SK-N-SH treated with all-trans-retinoic acid at 6 μM for 48 hours (cell line): Measurements from ENCODE around the gene EHD2.

Experiments used
- ATAC-seq: fragments of 200-7000 bp; cut with Tn5 transposase; 3 replicates; pipeline ENCODE4 v1.9.1; 2020; ENCODE audit warnings: mild to moderate bottlenecking, moderate library complexity
- ARNTL ChIP-seq: fragments of 450-650 bp; formaldehyde crosslinking; IDR thresholded peaks from 2 replicates; pipeline ENCODE4 v1.5.0; 2020; ENCODE audit warnings: low read depth, mild to moderate bottlenecking, moderate library complexity, borderline replicate concordance
- BACH2 ChIP-seq: fragments of 250-450 bp; sonication (Bioruptor Pico); IDR thresholded peaks from 2 replicates; pipeline ENCODE4 v1.9.0; 2021; ENCODE audit warnings: mild to moderate bottlenecking, borderline replicate concordance
- ESRRG ChIP-seq: fragments of 250-450 bp; sonication (Bioruptor Pico); IDR thresholded peaks from 2 replicates; pipeline ENCODE4 v1.6.1; 2021; ENCODE audit warnings: mild to moderate bottlenecking
- ISL1 ChIP-seq: fragments of 250-450 bp; sonication (Bioruptor Pico); IDR thresholded peaks from 2 replicates; pipeline ENCODE4 v2.1.2; 2022; ENCODE audit warnings: mild to moderate bottlenecking, moderate library complexity
- OSR1 ChIP-seq: fragments of 250-450 bp; sonication (Bioruptor Pico); IDR thresholded peaks from 2 replicates; pipeline ENCODE4 v1.8.0; 2022; ENCODE audit warnings: moderate library complexity, mild to moderate bottlenecking, inconsistent platforms
- PPARA ChIP-seq: fragments of 250-450 bp; sonication (Bioruptor Pico); IDR thresholded peaks from 2 replicates; pipeline ENCODE4 v1.5.0; 2020; ENCODE audit warnings: mild to moderate bottlenecking, borderline replicate concordance
- SNAI2 ChIP-seq: fragments of 250-450 bp; sonication (Bioruptor Pico); IDR thresholded peaks from 2 replicates; pipeline ENCODE4 v1.5.0; 2020; ENCODE audit warnings: mild to moderate bottlenecking, moderate library complexity
- TCF4 ChIP-seq: fragments of 250-450 bp; sonication (Bioruptor Pico); IDR thresholded peaks from 2 replicates; pipeline ENCODE4 v1.8.0; 2021; ENCODE audit warnings: mild to moderate bottlenecking, moderate library complexity, borderline replicate concordance
- TOX ChIP-seq: fragments of 250-450 bp; sonication (Bioruptor Pico); IDR thresholded peaks from 2 replicates; pipeline ENCODE4 v1.8.0; 2021; ENCODE audit warnings: mild to moderate bottlenecking, moderate library complexity, borderline replicate concordance
- ZC3H10 ChIP-seq: fragments of 250-450 bp; sonication (Bioruptor Pico); IDR thresholded peaks from 2 replicates; pipeline ENCODE4 v1.5.1; 2021; ENCODE audit warnings: mild to moderate bottlenecking, moderate library complexity
- ZFP3 ChIP-seq: fragments of 250-450 bp; sonication (Bioruptor Pico); IDR thresholded peaks from 2 replicates; pipeline ENCODE4 v1.5.0; 2020; ENCODE audit warnings: mild to moderate bottlenecking, moderate library complexity
- ZFP30 ChIP-seq: fragments of 450-650 bp; formaldehyde crosslinking; IDR thresholded peaks from 2 replicates; pipeline ENCODE4 v1.5.0; 2022; ENCODE audit warnings: mild to moderate bottlenecking, moderate library complexity
- ZNF565 ChIP-seq: fragments of 450-650 bp; formaldehyde crosslinking; conservative IDR thresholded peaks from 2 replicates; pipeline ENCODE4 v1.5.0; 2020; ENCODE audit warnings: low read depth, mild to moderate bottlenecking, moderate library complexity
- ZNF70 ChIP-seq: fragments of 450-650 bp; formaldehyde crosslinking; IDR thresholded peaks from 2 replicates; pipeline ENCODE4 v1.5.0; 2020; ENCODE audit warnings: mild to moderate bottlenecking, moderate library complexity
- ZNF8 ChIP-seq: fragments of 450-650 bp; formaldehyde crosslinking; IDR thresholded peaks from 2 replicates; pipeline ENCODE4 v1.5.0; 2020; ENCODE audit warnings: mild to moderate bottlenecking, moderate library complexity
- TF ChIP-seq, protein P1 (sequence below): fragments of 250-450 bp; sonication (Bioruptor Pico); IDR thresholded peaks from 2 replicates; pipeline ENCODE4 v1.5.1; 2020; ENCODE audit warnings: low read depth, mild to moderate bottlenecking, moderate library complexity
- TF ChIP-seq, protein P2 (sequence below): fragments of 250-450 bp; sonication (Bioruptor Pico); IDR thresholded peaks from 2 replicates; pipeline ENCODE4 v1.8.0; 2021; ENCODE audit warnings: low read depth, mild to moderate bottlenecking, moderate library complexity, borderline replicate concordance
- TF ChIP-seq, protein P3 (sequence below): fragments of 250-450 bp; sonication (Bioruptor Pico); IDR thresholded peaks from 2 replicates; pipeline ENCODE4 v1.8.0; 2020; ENCODE audit warnings: mild to moderate bottlenecking, moderate library complexity, borderline replicate concordance
- TF ChIP-seq, protein P4 (sequence below): fragments of 250-450 bp; sonication (Bioruptor Pico); IDR thresholded peaks from 2 replicates; pipeline ENCODE4 v1.5.1; 2021; ENCODE audit warnings: mild to moderate bottlenecking, moderate library complexity
- TF ChIP-seq, protein P5 (sequence below): fragments of 250-450 bp; sonication (Bioruptor Pico); IDR thresholded peaks from 2 replicates; pipeline ENCODE4 v1.5.0; 2020; ENCODE audit warnings: mild to moderate bottlenecking, moderate library complexity

EHD2 gene

DNA sequence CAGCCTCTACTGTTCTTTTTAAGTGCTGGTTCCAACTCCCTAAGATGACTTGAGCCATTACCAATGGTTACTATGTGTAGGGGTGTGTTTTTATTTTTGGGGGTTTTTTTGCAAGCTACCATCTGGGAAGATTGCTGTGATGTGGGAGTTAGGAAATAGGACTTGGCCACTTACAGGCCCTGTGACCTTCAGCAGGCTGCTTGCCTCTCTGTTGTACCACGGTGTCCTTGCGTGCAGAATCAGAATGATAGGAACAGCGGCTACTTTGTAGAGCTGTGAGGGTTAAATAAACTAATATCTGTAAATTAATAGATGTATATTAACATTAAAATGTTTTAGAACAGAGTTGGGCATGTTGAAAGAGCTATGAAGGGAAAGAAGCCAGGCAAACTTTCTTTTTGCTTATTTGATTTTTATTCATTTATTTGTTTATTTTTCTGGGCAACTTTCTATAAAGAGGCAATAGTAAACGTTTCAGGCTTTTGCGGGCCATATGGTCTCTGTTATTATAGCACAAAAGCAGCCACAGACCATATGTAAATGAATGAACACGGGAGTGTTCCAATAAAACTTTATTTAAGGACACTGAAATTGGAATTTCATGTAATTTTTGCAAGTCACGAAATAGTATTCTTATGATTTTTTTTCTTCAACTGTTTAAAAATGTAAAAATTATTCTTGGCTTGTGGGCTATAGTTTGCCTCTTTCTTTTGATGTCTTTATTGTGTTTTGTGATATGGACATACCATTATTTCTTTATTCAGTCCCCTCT, 26.4 kb upstream of the EHD2 start:
- no peak for ATAC-seq
- TF ChIP-seq ARNTL (CRISPR knock-in tag), result no peak
- no peak for TF ChIP-seq ZNF8 (CRISPR knock-in tag)
- no peak for TF ChIP-seq ESRRG (CRISPR knock-in tag)
- TF ChIP-seq ZFP3 (CRISPR knock-in tag), result no peak
- TF ChIP-seq, protein P1, sequence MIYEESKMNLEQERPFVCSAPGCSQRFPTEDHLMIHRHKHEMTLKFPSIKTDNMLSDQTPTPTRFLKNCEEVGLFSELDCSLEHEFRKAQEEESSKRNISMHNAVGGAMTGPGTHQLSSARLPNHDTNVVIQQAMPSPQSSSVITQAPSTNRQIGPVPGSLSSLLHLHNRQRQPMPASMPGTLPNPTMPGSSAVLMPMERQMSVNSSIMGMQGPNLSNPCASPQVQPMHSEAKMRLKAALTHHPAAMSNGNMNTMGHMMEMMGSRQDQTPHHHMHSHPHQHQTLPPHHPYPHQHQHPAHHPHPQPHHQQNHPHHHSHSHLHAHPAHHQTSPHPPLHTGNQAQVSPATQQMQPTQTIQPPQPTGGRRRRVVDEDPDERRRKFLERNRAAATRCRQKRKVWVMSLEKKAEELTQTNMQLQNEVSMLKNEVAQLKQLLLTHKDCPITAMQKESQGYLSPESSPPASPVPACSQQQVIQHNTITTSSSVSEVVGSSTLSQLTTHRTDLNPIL (CRISPR knock-in tag), result no peak

DNA sequence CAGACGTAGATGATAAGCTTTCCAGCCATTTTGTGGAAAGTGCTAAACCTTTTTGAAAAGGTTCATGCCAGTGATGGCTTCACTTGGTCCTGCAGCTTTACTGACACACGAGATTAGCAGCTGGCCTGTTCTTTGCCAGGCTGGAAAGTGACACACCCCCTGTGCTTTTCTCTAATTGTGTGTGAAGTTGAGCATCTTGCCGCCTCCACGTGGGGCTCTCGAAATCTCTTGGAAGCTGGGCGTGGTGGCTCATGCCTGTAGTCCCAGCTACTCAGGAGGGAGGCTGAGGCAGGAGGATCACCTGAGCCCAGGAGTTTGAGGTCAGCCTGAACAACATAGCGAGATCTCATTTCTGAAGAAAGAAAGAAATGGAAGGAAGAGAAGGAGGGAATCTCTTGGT, 25.3 kb upstream of the EHD2 start:
- TF ChIP-seq, protein P1 (CRISPR knock-in tag), result no peak
- TF ChIP-seq PPARA (CRISPR knock-in tag) (no peak), TOX (CRISPR knock-in tag) (no peak), ZC3H10 (CRISPR knock-in tag) (no peak), ESRRG (CRISPR knock-in tag) (no peak), ZFP3 (CRISPR knock-in tag) (no peak), ISL1 (CRISPR knock-in tag) (no peak), ZNF8 (CRISPR knock-in tag) (no peak), ZFP30 (no peak), ARNTL (CRISPR knock-in tag) (no peak), BACH2 (no peak), ZNF565 (CRISPR knock-in tag) (no peak), TCF4 (CRISPR knock-in tag) (no peak), SNAI2 (no peak)
- TF ChIP-seq, protein P2, sequence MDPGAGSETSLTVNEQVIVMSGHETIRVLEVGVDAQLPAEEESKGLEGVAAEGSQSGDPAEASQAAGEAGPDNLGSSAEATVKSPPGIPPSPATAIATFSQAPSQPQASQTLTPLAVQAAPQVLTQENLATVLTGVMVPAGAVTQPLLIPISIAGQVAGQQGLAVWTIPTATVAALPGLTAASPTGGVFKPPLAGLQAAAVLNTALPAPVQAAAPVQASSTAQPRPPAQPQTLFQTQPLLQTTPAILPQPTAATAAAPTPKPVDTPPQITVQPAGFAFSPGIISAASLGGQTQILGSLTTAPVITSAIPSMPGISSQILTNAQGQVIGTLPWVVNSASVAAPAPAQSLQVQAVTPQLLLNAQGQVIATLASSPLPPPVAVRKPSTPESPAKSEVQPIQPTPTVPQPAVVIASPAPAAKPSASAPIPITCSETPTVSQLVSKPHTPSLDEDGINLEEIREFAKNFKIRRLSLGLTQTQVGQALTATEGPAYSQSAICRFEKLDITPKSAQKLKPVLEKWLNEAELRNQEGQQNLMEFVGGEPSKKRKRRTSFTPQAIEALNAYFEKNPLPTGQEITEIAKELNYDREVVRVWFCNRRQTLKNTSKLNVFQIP (CRISPR knock-in tag), result no peak
- TF ChIP-seq, protein P3, sequence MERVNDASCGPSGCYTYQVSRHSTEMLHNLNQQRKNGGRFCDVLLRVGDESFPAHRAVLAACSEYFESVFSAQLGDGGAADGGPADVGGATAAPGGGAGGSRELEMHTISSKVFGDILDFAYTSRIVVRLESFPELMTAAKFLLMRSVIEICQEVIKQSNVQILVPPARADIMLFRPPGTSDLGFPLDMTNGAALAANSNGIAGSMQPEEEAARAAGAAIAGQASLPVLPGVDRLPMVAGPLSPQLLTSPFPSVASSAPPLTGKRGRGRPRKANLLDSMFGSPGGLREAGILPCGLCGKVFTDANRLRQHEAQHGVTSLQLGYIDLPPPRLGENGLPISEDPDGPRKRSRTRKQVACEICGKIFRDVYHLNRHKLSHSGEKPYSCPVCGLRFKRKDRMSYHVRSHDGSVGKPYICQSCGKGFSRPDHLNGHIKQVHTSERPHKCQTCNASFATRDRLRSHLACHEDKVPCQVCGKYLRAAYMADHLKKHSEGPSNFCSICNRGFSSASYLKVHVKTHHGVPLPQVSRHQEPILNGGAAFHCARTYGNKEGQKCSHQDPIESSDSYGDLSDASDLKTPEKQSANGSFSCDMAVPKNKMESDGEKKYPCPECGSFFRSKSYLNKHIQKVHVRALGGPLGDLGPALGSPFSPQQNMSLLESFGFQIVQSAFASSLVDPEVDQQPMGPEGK (CRISPR knock-in tag), result no peak
- ATAC-seq, result no peak

DNA sequence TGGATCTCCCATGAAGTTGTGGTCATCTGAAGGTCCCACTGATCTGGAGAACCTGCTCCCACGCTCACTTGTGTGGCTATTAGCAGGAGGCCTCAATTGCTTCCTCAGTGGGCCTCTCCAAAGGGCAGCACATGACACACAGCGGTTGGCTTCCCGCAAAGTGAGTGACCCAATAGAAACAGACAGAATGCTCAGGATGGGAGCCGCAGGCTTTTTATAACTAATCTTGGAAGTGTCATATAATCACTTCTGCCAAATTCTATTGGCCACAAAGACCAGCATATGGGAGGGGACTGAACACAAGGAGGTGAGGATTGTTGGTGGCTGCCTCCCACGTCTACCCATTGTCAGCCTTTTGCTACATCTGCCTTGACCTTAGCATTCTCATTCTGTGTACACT, 22.1 kb upstream of the EHD2 start:
- TF ChIP-seq ZNF70 (CRISPR knock-in tag) (no peak), OSR1 (CRISPR knock-in tag) (no peak), ARNTL (CRISPR knock-in tag) (no peak)
- TF ChIP-seq, protein P2 (CRISPR knock-in tag), result no peak
- TF ChIP-seq, protein P4, sequence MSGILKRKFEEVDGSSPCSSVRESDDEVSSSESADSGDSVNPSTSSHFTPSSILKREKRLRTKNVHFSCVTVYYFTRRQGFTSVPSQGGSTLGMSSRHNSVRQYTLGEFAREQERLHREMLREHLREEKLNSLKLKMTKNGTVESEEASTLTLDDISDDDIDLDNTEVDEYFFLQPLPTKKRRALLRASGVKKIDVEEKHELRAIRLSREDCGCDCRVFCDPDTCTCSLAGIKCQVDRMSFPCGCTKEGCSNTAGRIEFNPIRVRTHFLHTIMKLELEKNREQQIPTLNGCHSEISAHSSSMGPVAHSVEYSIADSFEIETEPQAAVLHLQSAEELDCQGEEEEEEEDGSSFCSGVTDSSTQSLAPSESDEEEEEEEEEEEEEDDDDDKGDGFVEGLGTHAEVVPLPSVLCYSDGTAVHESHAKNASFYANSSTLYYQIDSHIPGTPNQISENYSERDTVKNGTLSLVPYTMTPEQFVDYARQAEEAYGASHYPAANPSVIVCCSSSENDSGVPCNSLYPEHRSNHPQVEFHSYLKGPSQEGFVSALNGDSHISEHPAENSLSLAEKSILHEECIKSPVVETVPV (CRISPR knock-in tag), result no peak
- TF ChIP-seq, protein P3 (CRISPR knock-in tag), result no peak
- TF ChIP-seq, protein P5, sequence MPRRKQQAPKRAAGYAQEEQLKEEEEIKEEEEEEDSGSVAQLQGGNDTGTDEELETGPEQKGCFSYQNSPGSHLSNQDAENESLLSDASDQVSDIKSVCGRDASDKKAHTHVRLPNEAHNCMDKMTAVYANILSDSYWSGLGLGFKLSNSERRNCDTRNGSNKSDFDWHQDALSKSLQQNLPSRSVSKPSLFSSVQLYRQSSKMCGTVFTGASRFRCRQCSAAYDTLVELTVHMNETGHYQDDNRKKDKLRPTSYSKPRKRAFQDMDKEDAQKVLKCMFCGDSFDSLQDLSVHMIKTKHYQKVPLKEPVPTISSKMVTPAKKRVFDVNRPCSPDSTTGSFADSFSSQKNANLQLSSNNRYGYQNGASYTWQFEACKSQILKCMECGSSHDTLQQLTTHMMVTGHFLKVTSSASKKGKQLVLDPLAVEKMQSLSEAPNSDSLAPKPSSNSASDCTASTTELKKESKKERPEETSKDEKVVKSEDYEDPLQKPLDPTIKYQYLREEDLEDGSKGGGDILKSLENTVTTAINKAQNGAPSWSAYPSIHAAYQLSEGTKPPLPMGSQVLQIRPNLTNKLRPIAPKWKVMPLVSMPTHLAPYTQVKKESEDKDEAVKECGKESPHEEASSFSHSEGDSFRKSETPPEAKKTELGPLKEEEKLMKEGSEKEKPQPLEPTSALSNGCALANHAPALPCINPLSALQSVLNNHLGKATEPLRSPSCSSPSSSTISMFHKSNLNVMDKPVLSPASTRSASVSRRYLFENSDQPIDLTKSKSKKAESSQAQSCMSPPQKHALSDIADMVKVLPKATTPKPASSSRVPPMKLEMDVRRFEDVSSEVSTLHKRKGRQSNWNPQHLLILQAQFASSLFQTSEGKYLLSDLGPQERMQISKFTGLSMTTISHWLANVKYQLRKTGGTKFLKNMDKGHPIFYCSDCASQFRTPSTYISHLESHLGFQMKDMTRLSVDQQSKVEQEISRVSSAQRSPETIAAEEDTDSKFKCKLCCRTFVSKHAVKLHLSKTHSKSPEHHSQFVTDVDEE (CRISPR knock-in tag), result no peak
- ATAC-seq, result no peak
